Spleen (tissue), 7 donors: ENCODE data around the gene HRH2.

Experiments
- CTCF ChIP-seq, 11 experiments: fragments of 200-600 bp in 7 of 11; fragments of 450-650 bp in 4 of 11; sonication (generic) in 4 of 11; IDR thresholded peaks in 8 of 11; conservative IDR thresholded peaks in 3 of 11; 1 replicate in 7 of 11; 2 replicates in 4 of 11; pipeline versions ENCODE4 v1.4.0 to v1.8.0; 2016 to 2021; ENCODE audit warnings: antibody characterized with exemption in 11 of 11, inconsistent platforms in 4 of 11, mild to moderate bottlenecking in 1 of 11
- POLR2A ChIP-seq, 3 donors: fragments of 450-650 bp; IDR thresholded peaks; one replicate each; pipeline ENCODE4 v1.5.1; 2017; ENCODE audit warnings: antibody characterized with exemption in 3 of 3, mild to moderate bottlenecking in 1 of 3
- POLR2AphosphoS5 ChIP-seq, 3 donors: sonication (generic); formaldehyde crosslinking; IDR thresholded peaks; one replicate each; pipeline ENCODE4 v1.5.1; 2017; ENCODE audit warnings: antibody characterized with exemption in 3 of 3
- donor health status: DM: no; HTN: no; CAD: no; lungs with moderate emphysema.
- donor health status: DM: no; HTN: no; CAD: no.
- donor health status: DM: no; HTN: no; CAD: no.

GRCh38 chr5:175750511-175750931, 92.7 kb downstream of the HRH2 start:
- TF ChIP-seq CTCF (IDR thresholded peaks at IDR 0.05 in 8 of 11, conservative IDR thresholded peaks at IDR 0.05 in 3 of 11) (no peak), POLR2AphosphoS5 (IDR thresholded peaks at IDR 0.05) (no peak), POLR2A (IDR thresholded peaks at IDR 0.05) (no peak)
